HG03342 (cell line): ENCODE results near the gene ZBTB7C.

Source experiments
- ATAC-seq: cut with Tn5 transposase; IDR thresholded peaks from one replicate; pipeline ENCODE4 v1.9.1; 2021; ENCODE audit warnings: mild to moderate bottlenecking, moderate library complexity; ENCODE audit not compliant: unreplicated experiment

The ZBTB7C gene

GRCh38 chr18:48105317-48105716 is 303.9 kb downstream of the ZBTB7C start:
- no peak for ATAC-seq

- no peak for ATAC-seq
Observed at GRCh38 chr18:48104705-48105104, 304.5 kb downstream of the ZBTB7C start.

GRCh38 chr18:48100651-48101165 is 308.5 kb downstream of the ZBTB7C start:
- no peak for ATAC-seq

- no peak for ATAC-seq
Observed at GRCh38 chr18:48100165-48100575, 309.0 kb downstream of the ZBTB7C start.

- ATAC-seq, result no peak
Observed at GRCh38 chr18:48099481-48100164, 309.6 kb downstream of the ZBTB7C start.

- ATAC-seq, result no peak
Observed at GRCh38 chr18:48098538-48098937, 310.6 kb downstream of the ZBTB7C start.

- ATAC-seq, result no peak
Observed at GRCh38 chr18:48098007-48098406, 311.2 kb downstream of the ZBTB7C start.

- no peak for ATAC-seq
Observed at GRCh38 chr18:48095726-48096125, 313.5 kb downstream of the ZBTB7C start.

GRCh38 chr18:48093104-48093503 is 316.1 kb downstream of the ZBTB7C start:
- no peak for ATAC-seq

GRCh38 chr18:48091869-48092497 is 317.2 kb downstream of the ZBTB7C start:
- no peak for ATAC-seq

GRCh38 chr18:48090702-48091101 is 318.5 kb downstream of the ZBTB7C start:
- no peak for ATAC-seq

- ATAC-seq, result no peak
Observed at GRCh38 chr18:48090021-48090420, 319.2 kb downstream of the ZBTB7C start.

- ATAC-seq, result no peak
Observed at GRCh38 chr18:48085781-48086487, 323.2 kb downstream of the ZBTB7C start.

GRCh38 chr18:48084858-48085257 is 324.3 kb downstream of the ZBTB7C start:
- no peak for ATAC-seq

GRCh38 chr18:48084041-48084757 is 325.0 kb downstream of the ZBTB7C start:
- no peak for ATAC-seq

- ATAC-seq, result no peak
Observed at GRCh38 chr18:48080546-48080945, 328.6 kb downstream of the ZBTB7C start.

GRCh38 chr18:48079885-48080284 is 329.3 kb downstream of the ZBTB7C start:
- no peak for ATAC-seq

GRCh38 chr18:48078448-48078847 is 330.7 kb downstream of the ZBTB7C start:
- ATAC-seq, result no peak

GRCh38 chr18:48077291-48077690 is 331.9 kb downstream of the ZBTB7C start:
- no peak for ATAC-seq

GRCh38 chr18:48076461-48076860 is 332.7 kb downstream of the ZBTB7C start:
- ATAC-seq, result no peak

GRCh38 chr18:48075707-48076093 is 333.5 kb downstream of the ZBTB7C start:
- no peak for ATAC-seq
